PC-9 (cell line): ENCODE data around the gene FMNL1. TPM values are rescaled to one million over a fixed set of nuclear protein-coding genes. Genes with fewer than 3 reads are reported as not detected.
A peak's percentile ranks its signal among the peaks of the same experiment; 100 is the strongest.

Experiments used
- BruUV-seq: library from RNA; stranded (reverse); fragments of 400-500 nt; replicated peaks from 2 replicates; lab custom pipeline; 2021; lab: Mats Ljungman, UMichigan
- CTCF ChIA-PET: fragments of 300-600 bp; sonication (Branson Sonifier 250); formaldehyde crosslinking; loops from one replicate; lab custom pipeline; 2022; ENCODE audit warnings: antibody characterized with exemption; lab: Charles Lee
- POLR2A ChIA-PET: fragments of 300-600 bp; sonication (Branson Sonifier 250); formaldehyde crosslinking; loops from one replicate; lab custom pipeline; 2022; ENCODE audit warnings: antibody characterized with exemption; ENCODE audit not compliant: unreplicated experiment; lab: Charles Lee
- DNase-seq, 2 experiments: peaks; one replicate each; pipeline versions ENCODE4 v3.0.0 to v3.0.0-alpha.2; 2015 to 2022; ENCODE audit warnings: mixed read lengths in 1 of 2
- H2AFZ ChIP-seq: fragments of 200-600 bp; sonication (generic); 2 replicates; pipeline ENCODE4 v1.8.1; 2017; ENCODE audit warnings: antibody characterized with exemption
- H3F3A ChIP-seq: fragments of 200-600 bp; sonication (generic); 2 replicates; pipeline ENCODE4 v1.8.1; 2017; ENCODE audit warnings: antibody characterized with exemption, mild to moderate bottlenecking, low read depth; ENCODE audit not compliant: insufficient read depth
- H3K27ac ChIP-seq: fragments of 200-600 bp; sonication (generic); 2 replicates; pipeline ENCODE4 v1.6.1; 2016; ENCODE audit warnings: mixed run types
- H3K27me3 ChIP-seq: fragments of 200-600 bp; sonication (generic); 2 replicates; pipeline ENCODE4 v1.6.1; 2016; ENCODE audit warnings: low read depth, mixed run types; ENCODE audit not compliant: insufficient read depth
- H3K36me3 ChIP-seq: fragments of 200-600 bp; sonication (generic); 2 replicates; pipeline ENCODE4 v1.6.1; 2016; ENCODE audit warnings: low read depth, mixed run types
- H3K4me1 ChIP-seq: fragments of 200-600 bp; sonication (generic); replicated peaks from 2 replicates; pipeline ENCODE4 v1.6.1; 2016; ENCODE audit warnings: mixed run types; ENCODE audit not compliant: insufficient read depth
- H3K4me2 ChIP-seq: fragments of 200-600 bp; sonication (generic); 2 replicates; pipeline ENCODE4 v1.6.1; 2017; ENCODE audit warnings: mixed run types
- H3K4me3 ChIP-seq: fragments of 200-600 bp; sonication (generic); 2 replicates; pipeline ENCODE4 v1.6.1; 2016; ENCODE audit warnings: mixed run types
- H3K79me2 ChIP-seq: fragments of 200-600 bp; sonication (generic); 2 replicates; pipeline ENCODE4 v1.6.1; 2017; ENCODE audit warnings: low read depth, mixed run types
- H3K9me2 ChIP-seq: fragments of 200-600 bp; sonication (generic); 2 replicates; pipeline ENCODE4 v1.8.1; 2017; ENCODE audit warnings: mild to moderate bottlenecking; ENCODE audit not compliant: insufficient read depth
- H3K9me3 ChIP-seq: fragments of 200-600 bp; sonication (generic); 2 replicates; pipeline ENCODE4 v1.8.1; 2016; ENCODE audit warnings: low read depth; ENCODE audit not compliant: insufficient read depth
- H4K20me1 ChIP-seq: fragments of 200-600 bp; sonication (generic); 2 replicates; pipeline ENCODE4 v1.8.1; 2017; ENCODE audit not compliant: insufficient read depth
- EZH2 ChIP-seq: fragments of 200-600 bp; sonication (generic); IDR thresholded peaks from 2 replicates; pipeline ENCODE4 v1.8.0; 2017; ENCODE audit warnings: antibody characterized with exemption, low read depth
- intact Hi-C: fragments of 100-400 bp; cut with micrococcal nuclease; formaldehyde crosslinking; loops from one replicate; pipeline ENCODE4 v1.10.0; 2022; ENCODE audit not compliant: unreplicated experiment
- total RNA-seq: library from RNA; stranded (reverse); gene quantifications from 2 replicates; pipeline ENCODE4 v1.2.3, GENCODE V29; 2021
- TF ChIP-seq, protein P1 (sequence below): fragments of 200-600 bp; sonication (generic); conservative IDR thresholded peaks from 2 replicates; pipeline ENCODE4 v1.6.1; 2017; ENCODE audit warnings: mixed run types, antibody characterized with exemption, mild to moderate bottlenecking, moderate library complexity

Gene FMNL1
- total RNA-seq, 1 experiment from 2014 or later, result 12.9 TPM

DNA sequence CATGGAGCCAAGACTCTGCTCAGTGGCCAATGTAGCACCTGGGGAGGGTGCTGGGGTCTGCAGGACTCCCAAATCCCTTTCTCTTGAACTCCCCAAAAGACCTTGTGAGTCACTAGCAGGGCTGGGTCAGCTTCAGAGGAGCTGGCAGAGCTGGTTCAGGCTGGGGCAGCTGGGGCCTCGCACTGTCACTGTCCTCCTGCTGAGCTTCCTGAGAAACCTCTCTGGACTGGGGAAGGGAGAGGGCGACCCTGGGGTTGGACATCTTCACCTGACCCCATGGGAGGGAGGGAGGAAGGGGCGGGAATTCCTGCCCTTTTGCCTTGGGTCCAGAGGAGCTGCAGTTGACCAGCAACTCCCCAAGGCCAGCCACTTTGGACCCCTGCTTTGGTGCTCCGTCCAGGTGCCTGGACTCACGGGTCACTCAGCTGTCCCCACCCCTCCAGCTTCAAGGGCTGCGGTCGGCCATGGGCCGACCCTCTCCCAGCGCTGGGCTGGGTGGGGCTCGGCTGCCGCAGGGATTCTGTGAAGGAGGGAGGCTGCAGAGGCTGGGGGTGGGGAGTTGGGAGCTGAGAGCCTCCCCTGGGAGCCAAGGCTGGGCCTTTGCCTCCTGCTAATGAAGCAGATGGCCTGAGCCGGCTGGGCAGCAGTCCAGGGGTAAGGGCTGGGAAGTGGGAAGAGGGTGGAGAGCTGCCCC, 9.2 kb downstream of the FMNL1 start:
- H3K4me2 ChIP-seq, result peak overlapping the region; percentile 56
- BruUV-seq, result no TSS peak
- TF ChIP-seq EZH2, result no peak
- TF ChIP-seq, protein P1, sequence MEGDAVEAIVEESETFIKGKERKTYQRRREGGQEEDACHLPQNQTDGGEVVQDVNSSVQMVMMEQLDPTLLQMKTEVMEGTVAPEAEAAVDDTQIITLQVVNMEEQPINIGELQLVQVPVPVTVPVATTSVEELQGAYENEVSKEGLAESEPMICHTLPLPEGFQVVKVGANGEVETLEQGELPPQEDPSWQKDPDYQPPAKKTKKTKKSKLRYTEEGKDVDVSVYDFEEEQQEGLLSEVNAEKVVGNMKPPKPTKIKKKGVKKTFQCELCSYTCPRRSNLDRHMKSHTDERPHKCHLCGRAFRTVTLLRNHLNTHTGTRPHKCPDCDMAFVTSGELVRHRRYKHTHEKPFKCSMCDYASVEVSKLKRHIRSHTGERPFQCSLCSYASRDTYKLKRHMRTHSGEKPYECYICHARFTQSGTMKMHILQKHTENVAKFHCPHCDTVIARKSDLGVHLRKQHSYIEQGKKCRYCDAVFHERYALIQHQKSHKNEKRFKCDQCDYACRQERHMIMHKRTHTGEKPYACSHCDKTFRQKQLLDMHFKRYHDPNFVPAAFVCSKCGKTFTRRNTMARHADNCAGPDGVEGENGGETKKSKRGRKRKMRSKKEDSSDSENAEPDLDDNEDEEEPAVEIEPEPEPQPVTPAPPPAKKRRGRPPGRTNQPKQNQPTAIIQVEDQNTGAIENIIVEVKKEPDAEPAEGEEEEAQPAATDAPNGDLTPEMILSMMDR, result no peak
- H3K9me3 ChIP-seq, result no peaks in the 10 kb centered on the region
- H3K79me2 ChIP-seq, result peaks cover 7% of the 10 kb centered on the region; the same call in 1 of the 2 replicates
- no peaks in the 10 kb centered on the region for H4K20me1 ChIP-seq
- intact Hi-C loops, result no loop called here
- ChIA-PET POLR2A (interaction anchor here (0.5 to 1.0 kb wide), 4 partner anchors 47 to 441 kb away, joined by 3 to 15 read pairs (median 4); partner anchors contain the start of gene HEXIM1), CTCF (interaction anchor here (0.6 to 5.4 kb wide), 6 partner anchors 9 to 96 kb away, joined by 3 to 31 read pairs (median 10); partner anchors contain the start of gene ACBD4)
- no peak overlapping the region for H3K27ac ChIP-seq
- peaks cover 39% of the 10 kb centered on the region; the same call in 1 of the 2 replicates for H3F3A ChIP-seq
- no peaks in the 10 kb centered on the region for H3K27me3 ChIP-seq
- H3K9me2 ChIP-seq, result no peaks in the 10 kb centered on the region
- H3K4me1 ChIP-seq, result peaks cover 43% of the 10 kb centered on the region
- DNase-seq, result peak; percentile 51 to 62
- H2AFZ ChIP-seq, result no peak overlapping the region
- H3K36me3 ChIP-seq, result no peaks in the 10 kb centered on the region
- no peak overlapping the region for H3K4me3 ChIP-seq

GRCh38 chr17:45231481-45232116, 9.9 kb downstream of the FMNL1 start:
- ChIA-PET POLR2A (interaction anchor here (0.5 to 1.0 kb wide), 2 partner anchors 83 to 441 kb away, joined by 3 to 5 read pairs; partner anchors contain the start of gene HEXIM1), CTCF (interaction anchor here (0.6 to 5.4 kb wide), 6 partner anchors 9 to 96 kb away, joined by 3 to 31 read pairs (median 10); partner anchors contain the start of gene ACBD4)
- Histone ChIP-seq H3K79me2 (peaks cover 7% of the 10 kb centered on the region; the same call in 1 of the 2 replicates), H3K4me3 (no peak overlapping the region), H3F3A (peaks cover 39% of the 10 kb centered on the region; the same call in 1 of the 2 replicates), H3K9me3 (no peaks in the 10 kb centered on the region), H3K27me3 (no peaks in the 10 kb centered on the region), H3K9me2 (no peaks in the 10 kb centered on the region), H3K4me2 (peak overlapping the region; percentile 56), H4K20me1 (no peaks in the 10 kb centered on the region), H3K36me3 (no peaks in the 10 kb centered on the region), H3K4me1 (peaks cover 41% of the 10 kb centered on the region), H3K27ac (no peak overlapping the region), H2AFZ (no peak overlapping the region)
- intact Hi-C loops, result no loop called here
- no TSS peak for BruUV-seq
- DNase-seq, result no peak
- TF ChIP-seq EZH2, result no peak
- TF ChIP-seq, protein P1, result peak; percentile 57

DNA sequence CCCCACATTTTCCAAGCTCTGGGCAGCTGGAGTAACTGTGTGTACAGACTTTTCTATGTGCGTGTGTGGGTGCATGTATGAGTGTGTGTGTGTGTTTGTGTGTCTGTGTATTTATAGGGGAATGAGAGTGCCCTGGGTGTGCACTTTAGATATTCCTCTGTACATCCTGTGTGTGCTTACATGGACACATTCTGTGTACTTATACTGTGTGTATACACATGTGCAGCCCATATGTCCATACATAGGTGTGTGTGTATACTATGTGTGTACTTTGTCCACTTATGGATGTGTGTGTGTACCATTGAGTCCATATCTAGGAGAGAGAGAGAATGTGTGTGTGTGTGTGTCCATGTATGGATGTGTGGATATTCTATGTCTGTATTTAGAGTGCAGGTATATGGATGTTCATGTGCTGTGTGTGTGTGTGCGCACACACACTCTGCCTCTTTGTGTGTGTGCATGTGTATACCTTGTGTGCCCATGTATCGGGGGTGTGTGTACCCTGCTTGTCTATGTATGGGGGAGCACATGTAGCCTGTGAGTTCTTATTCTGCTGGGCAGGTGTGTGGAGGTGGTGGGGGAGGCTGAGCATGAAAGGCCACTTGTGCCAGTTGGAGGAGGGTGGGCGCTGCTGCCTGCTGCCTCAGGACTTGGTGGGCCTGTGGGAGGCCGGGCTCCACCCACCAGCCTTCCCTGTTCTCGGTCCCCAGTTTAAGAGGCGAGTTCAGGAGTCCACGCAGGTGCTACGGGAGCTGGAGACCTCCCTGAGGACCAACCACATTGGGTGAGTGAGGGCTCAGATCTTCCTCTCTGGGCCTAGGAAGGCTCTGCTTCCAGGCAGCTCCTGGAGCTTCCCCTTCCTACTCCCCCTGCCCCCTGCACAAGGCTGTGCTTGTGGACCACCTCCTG, 11.1 kb downstream of the FMNL1 start:
- DNase-seq, result no peak
- TF ChIP-seq EZH2, result no peak
- TF ChIP-seq, protein P1, result no peak
- H3K4me3 ChIP-seq, result no peak overlapping the region
- H3F3A ChIP-seq, result peaks cover 39% of the 10 kb centered on the region; the same call in 1 of the 2 replicates
- intact Hi-C loops, result no loop called here
- no TSS peak for BruUV-seq
- CTCF ChIA-PET, result interaction anchor here (5.4 kb wide), 1 partner anchor 98 kb away, joined by 31 read pairs; the partner anchor contains the start of gene ACBD4
- no peak overlapping the region for H3K4me2 ChIP-seq
- peaks cover 41% of the 10 kb centered on the region for H3K4me1 ChIP-seq
- no peaks in the 10 kb centered on the region for H4K20me1 ChIP-seq
- no peak overlapping the region for H3K27ac ChIP-seq
- H3K36me3 ChIP-seq, result no peaks in the 10 kb centered on the region
- H3K9me2 ChIP-seq, result no peaks in the 10 kb centered on the region
- H3K27me3 ChIP-seq, result no peaks in the 10 kb centered on the region
- H3K79me2 ChIP-seq, result no peaks in the 10 kb centered on the region
- H2AFZ ChIP-seq, result no peak overlapping the region
- POLR2A ChIA-PET, result no interaction called here
- no peaks in the 10 kb centered on the region for H3K9me3 ChIP-seq
